Neural cell (in vitro differentiated cells): ENCODE measurements around the gene GBP2.

ENCODE experiments used
- POLR2AphosphoS5 ChIP-seq: IDR thresholded peaks from 2 replicates; pipeline ENCODE4 v1.6.1; 2012
- REST ChIP-seq: IDR thresholded peaks from 2 replicates; pipeline ENCODE4 v1.6.1; 2012; ENCODE audit warnings: borderline replicate concordance
- SMC3 ChIP-seq: fragments of 450-650 bp; conservative IDR thresholded peaks from 2 replicates; pipeline ENCODE4 v1.6.1; 2014; ENCODE audit warnings: antibody characterized with exemption, mild to moderate bottlenecking, moderate library complexity; ENCODE audit not compliant: poor library complexity
- TF ChIP-seq, protein P1 (sequence below): fragments of 450-650 bp; IDR thresholded peaks from 2 replicates; pipeline ENCODE4 v1.5.1; 2014; ENCODE audit warnings: antibody characterized with exemption, mild to moderate bottlenecking, moderate library complexity; ENCODE audit not compliant: poor library complexity, severe bottlenecking

GRCh38 chr1:89142160-89142559 is 16.2 kb upstream of the GBP2 start:
- no peak for TF ChIP-seq REST
- TF ChIP-seq POLR2AphosphoS5, result no peak
- TF ChIP-seq, protein P1, sequence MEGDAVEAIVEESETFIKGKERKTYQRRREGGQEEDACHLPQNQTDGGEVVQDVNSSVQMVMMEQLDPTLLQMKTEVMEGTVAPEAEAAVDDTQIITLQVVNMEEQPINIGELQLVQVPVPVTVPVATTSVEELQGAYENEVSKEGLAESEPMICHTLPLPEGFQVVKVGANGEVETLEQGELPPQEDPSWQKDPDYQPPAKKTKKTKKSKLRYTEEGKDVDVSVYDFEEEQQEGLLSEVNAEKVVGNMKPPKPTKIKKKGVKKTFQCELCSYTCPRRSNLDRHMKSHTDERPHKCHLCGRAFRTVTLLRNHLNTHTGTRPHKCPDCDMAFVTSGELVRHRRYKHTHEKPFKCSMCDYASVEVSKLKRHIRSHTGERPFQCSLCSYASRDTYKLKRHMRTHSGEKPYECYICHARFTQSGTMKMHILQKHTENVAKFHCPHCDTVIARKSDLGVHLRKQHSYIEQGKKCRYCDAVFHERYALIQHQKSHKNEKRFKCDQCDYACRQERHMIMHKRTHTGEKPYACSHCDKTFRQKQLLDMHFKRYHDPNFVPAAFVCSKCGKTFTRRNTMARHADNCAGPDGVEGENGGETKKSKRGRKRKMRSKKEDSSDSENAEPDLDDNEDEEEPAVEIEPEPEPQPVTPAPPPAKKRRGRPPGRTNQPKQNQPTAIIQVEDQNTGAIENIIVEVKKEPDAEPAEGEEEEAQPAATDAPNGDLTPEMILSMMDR, result no peak
- no peak for TF ChIP-seq SMC3
